NCI-H187 (cell line): ENCODE measurements around the gene ZC2HC1C.
"Not testable (repeated sequence)": the region's sequence is repeated elsewhere in the genome, so short reads cannot be mapped to it uniquely, and the experiment has no call there.

Experiments
- DNase-seq, 2 experiments: peaks; one replicate each; lab custom pipeline; 2025; lab: John Stamatoyannopoulos, UW

ZC2HC1C gene

DNA sequence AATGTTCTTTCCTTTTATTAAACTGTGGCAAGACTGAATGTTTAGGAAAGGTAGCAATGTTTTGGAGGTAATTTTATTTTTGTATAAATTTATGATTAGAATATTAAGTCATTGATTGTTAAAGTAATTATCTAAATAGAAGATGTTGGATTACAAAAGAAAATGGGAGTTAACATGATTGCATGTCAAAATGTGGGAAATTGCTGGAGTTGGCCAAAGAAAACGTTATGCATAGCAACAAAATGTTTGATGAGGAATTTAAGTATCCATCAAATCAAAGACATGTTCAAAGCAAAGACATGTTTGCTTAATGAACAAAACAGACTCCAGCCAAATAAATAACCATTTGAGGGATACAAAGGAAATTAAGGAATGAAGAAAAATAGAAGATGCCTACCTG, 15.0 kb upstream of the ZC2HC1C start:
- DNase-seq: no peak

DNA sequence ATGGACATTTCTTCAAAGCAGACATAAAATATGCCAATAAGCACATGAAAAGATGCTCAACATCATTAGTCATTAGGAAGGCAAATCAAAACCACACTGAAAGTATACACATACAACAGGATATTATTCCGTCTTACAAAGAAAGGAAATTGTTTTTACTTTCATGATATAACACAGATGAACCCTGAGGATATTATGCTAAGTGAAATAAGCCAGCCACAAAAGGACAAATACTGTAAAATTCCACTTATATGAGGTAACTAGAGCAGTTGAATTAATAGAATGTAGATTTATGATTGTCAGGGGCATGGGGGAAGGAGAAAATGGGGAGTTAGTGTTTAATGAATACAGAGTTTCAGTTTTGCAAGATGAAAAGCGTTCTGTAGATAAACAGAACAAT, 9.8 kb upstream of the ZC2HC1C start:
- no peak for DNase-seq

DNA sequence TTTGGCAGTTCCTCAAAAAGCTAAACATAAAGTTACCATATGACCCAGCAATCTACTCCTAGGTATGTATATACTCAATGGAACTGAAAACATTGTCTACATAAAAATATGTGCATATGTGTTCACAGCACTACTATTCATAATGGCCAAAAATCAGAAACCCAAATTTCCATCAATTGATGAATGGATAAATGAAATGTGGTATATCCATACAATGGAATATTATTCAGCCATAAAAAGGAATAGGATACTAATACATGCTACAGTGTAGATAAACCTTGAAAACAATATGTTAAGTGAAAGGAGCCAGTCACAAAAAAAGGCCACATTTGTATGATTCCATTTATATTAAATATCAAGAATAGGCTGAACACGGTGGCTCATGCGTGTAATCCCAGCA, 9.0 kb upstream of the ZC2HC1C start:
- no peak for DNase-seq

DNA sequence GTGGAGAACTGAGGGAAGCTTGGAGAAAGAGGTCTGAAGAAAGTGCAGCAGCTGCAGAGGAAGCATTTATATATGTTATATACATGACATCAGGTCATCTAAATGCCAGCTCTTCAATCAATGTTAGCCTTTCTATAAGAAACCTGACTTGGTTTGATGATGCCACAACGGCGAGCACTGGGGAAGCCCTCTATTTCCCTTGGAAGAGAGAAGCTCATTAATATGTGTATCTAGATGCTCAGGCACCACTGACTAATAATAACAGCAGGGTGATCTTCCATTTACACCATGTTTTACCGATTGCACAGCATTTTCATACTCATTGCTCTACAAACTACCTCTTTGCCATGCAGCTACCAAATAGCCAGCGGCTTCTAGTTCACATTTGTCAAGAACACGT, 6.4 kb upstream of the ZC2HC1C start:
- no peak for DNase-seq

DNA sequence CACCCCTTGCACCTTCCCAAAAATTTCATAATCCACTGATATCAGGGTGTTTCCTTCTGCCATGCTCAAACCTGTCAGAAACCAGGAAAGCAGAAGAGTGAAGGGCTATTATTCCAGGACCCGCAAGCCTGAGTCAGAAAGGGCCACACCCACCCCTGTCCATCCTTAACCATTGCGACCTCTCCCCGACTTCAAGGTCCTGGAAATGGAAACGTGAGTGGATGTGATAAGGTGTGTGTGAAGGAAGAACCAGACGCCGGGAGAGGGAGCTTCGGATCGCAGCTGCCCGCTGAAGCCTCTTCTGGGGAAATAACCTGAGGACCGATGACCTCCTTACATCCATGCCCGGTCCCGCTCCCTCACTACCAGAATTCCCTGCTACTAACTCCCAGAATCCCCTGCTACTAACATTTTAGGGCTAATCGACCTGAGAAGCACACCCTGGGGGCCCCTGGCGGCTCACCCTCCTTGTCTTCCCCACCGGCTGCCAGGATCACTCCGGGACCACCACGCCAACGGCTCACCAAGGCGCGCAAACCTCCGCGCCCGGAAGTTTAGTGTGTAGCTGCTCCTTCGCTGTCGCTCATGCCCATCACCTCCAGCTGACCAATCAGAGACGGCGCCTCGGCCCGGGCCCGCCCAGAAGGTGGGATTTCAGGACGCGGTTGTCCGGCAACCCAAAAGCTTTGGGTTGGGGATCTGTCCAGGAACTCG, 5.8 kb upstream of the ZC2HC1C start, which contains the start of gene ACYP1:
Gene ACYP1, minus strand, starts transcription at position 534 of the 714 bp plus-strand sequence. Its CDS starts 471 bp downstream, at position 63.
- DNase-seq: peak; percentile 82 to 94

DNA sequence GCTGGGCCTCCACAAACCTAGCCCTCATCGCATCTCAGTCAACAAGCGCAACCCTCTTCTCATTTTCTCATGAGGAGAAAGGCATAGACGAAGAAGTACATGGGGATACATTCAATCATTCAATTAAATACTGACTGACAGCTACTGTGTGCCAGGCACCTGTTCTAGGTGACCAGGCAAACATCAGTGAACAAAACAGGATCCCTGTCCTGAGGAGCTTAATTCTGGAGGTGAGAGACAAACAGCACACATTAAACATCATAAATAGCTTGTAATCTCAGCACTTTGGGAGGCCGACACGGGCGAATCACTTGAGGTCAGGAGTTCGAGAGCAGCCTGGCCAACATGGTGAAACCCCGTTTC, 5.3 kb upstream of the ZC2HC1C start:
- DNase-seq: no peak

DNA sequence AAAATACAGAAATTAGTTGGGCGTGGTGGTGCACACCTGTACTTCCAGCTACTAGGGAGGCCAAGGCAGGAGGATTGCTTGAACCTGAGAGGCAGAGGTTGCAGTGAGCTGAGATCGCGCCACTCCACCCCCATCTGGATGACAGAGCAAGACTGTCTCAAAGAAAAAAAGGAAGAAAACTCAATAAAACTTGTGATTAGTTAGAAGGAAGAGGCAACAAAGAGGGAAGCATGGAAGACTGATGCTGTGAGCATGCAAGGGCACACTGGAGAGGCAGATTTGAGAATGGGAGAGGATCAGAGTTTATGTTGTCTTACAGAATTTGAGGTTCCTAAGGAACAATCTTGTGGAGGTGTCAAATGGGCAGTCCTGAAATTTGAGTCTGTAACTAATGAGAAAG, 2.8 kb upstream of the ZC2HC1C start:
- no peak for DNase-seq

DNA sequence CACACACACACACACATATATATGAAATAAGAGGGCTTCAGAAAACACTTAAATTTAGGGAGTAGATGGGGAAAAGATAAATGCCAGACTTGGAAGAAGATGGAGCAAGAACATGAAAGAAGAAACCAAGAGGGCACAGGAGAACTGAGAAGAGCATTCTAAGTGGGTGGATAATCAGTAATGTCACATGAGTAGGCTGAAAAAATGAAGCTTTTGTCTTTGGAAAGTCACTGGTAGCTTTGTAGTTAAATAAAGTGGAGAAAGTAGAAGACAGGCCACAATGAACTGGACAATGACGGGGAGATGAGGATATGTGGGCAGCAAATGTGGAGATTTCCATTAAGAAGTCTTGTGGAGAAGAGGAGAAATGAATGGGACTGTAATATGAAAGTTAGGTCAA, 2.2 kb upstream of the ZC2HC1C start:
- no peak for DNase-seq

DNA sequence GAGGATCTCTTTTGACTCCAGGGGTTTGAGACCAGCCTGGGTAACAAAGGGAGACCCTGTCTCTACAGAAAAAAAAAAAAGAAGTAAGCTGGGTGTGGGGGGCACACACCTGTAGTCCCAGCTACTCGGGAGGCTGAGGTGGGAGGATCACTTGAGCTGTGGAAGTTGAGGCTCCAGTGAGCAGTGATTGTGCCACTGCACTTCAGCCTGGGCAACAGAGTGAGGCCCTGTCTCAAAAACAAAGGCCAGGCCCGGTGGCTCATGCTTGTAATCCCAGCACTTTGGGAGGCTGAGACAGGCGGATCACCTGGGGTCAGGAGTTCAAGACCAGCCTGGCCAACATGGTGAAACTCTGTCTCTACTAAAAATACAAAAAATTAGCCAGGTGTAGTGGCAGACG, 1.7 kb upstream of the ZC2HC1C start:
- DNase-seq: not testable (repeated sequence)

DNA sequence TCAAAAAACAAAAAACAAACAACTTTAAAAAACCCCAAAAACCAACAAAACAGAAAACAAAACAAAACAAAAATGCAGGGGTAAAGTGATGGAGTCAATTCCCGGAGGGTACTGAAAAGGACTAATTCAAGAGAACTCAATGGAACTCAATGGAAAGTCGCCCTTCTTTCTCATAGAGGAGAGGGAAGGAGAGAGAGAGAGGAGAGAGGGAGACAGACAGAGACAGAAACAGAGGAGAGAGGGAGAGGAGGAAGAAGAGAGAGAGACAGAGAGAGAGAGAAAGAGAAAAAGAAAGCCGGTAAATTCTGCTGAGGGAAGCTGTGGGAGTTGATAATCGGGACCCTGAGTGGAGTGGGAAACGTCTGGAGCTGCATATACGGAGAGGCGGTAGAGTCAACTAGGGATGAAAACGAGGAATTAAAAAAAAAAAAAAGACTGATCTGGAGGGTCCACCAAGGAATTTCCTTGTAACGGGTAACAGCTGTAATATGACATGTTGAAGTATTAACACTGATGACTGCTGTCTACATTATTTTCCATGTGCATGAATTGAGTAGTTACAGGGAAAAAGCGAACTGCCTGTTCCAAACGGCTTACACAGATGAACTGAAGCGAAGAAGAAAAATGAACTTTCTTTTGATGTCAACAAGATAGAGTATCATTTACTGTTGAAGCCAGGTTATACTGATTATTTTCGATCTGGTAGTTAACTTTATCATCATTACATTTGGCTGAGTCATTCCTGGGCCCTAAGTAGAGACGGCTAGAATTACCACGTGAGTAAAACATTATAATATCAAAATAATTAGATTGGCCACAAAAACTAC, 934 bp upstream of the ZC2HC1C start:
- DNase-seq: peak in 1 of 2 experiments; percentile 55

DNA sequence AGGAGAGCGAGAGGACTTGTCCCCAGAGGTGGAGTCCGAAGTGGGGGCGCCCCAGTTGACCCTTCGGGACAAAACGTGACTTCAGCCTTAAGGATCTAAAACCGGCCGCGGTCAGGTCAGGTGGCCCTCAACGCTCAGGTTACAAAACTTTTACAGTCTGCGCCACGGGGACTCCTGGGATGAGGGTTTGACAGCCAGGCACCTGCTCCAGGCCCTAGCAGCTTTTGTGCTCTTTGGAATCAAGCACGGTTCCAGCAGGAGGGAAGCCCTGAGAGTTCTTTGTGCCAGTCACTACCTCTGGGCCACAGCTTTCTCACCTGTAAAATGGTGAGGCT, 337 bp downstream of the ZC2HC1C start:
- peak; percentile 53 to 98 for DNase-seq

DNA sequence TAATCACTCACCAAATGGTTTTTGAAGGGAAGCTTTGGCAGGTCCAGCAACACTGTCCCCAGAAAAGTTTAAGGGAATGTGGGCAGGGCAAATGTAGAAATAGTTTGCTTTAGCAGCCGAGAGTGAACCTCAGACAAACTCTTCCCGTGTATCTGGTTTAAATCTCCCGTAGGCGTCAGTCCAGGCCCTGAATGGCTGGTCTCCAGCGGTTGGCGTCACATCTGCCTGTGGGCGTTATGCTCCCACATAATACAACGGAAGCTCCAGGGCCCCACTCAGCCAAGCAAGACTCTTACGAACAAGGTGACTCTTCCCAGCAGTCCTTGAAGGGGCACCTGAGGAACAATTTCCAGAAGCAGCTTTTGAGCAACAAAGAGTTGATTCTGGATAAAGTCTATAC, 942 bp downstream of the ZC2HC1C start:
- DNase-seq: no peak

DNA sequence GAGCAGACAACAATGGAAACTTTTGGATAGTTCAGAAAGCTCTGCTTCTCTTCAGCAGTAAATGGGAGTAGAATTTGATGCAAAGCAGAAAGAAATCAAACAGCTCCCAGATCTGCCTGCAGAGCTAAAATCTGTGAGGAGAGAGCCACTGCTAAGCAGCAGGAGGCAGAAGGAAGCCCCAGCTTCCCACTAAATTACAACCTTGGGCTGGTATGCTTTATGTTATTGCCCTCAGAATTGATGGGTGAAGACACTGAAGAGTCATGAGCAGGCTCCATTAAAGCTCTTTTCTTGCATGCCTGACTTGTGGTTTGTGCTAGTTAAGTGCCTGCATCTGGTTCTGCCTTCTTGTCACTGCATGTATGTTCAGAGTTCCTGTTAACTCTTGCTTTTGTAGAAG, 8.4 kb downstream of the ZC2HC1C start:
- peak; percentile 48 to 69 for DNase-seq

DNA sequence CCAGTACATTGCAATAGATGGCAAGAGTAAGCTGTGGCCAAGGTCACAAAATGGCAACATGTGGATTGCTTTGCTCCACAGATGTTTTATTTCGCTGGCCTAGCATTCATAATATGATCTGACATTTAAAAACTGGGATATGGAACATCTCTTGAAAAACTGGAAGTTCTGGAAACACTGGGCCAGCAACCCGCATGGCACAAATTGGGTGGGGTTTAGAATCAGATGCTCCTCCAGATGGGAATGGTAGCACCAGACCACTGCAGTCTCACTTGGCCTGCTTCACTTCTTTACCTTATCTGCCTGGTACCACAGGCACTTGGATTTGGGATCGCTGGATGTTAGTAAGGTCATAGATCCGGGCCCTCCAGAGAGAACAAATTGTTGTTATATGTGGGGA, 10.1 kb downstream of the ZC2HC1C start:
- DNase-seq: no peak

DNA sequence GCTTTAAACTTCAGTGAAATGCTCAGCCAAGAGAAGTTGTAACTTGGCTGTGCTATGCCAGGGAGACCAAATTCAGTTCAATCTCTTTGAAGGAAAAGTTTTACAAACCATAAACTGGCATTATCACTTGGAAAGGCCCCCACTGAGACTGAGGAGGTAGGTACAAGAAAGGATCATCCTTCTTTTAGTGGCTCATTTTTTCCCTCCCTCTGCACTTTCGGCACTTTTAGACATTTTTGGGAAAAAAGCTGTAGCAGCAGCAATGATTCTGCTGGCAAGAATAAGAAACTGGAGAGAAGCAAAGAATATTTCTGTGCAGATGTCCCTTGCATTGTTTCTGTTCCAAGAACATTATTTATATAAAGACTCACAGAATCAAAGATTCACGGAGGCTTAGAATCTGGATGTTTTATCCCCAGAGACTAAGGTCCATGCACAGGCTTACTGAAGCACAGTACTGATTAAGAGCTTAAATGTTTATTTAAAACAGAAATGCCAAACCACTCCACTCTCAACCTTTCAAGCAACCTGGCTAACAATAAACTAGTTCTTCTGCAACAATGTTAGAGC, 12.3 kb downstream of the ZC2HC1C start:
- DNase-seq: no peak

DNA sequence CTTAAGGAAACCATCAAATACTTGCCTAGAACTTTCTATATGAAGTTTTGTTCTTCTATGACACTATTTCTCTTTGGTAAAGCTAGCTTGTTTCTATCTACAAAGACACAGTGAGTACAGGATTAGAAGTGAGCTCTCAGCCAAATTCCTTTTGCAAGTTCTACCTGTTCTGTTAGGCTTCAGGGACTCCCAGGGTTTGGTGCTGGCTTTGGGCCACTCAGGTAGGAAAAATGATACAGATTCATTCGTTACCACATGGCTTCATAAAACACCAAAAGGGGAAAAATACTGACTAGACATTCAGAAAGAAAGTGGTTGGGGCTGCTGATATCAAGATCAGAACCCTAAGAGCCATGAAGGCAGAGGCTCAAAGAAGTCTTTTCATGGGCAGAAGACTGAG, 13.8 kb downstream of the ZC2HC1C start:
- no peak for DNase-seq

DNA sequence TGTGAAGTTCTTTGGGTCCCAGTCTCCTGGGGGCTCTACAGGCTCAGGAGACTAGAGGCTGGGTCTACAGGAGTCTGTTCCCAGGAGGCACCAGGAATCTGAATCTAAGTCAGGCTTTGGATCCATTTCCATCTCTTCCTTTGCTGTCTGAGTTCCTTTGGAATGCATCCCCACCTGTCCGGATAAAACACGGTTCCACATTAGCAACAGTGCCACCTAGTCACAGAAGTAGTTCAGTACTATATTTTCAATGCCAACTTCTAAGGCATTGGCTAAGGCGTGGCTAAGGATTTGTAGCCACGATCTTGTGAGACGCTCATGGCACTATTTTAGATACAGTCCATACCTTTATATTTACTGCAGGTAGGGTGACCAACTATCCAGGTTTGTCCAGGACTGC, 15.1 kb downstream of the ZC2HC1C start:
- DNase-seq: no peak

DNA sequence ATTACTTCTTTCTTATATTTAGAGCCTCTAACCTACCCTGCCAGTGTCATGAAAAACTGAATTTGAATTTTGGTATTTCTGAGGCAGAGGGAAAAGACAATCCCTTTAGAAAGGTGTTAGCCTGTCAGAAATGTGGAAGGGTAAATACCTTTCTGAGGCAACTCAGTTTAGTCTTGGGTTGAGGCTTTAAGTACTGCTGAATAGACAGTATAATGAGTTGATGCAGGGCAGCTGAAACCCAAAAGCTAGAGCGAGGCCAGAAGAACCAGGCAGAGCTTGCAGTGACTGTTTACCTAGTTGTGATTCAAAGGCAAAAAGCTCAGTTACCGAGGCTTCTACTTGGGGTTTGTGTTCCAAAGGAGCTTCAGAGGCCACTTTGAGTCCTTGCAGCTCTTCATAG, 18.7 kb downstream of the ZC2HC1C start:
- no peak for DNase-seq

DNA sequence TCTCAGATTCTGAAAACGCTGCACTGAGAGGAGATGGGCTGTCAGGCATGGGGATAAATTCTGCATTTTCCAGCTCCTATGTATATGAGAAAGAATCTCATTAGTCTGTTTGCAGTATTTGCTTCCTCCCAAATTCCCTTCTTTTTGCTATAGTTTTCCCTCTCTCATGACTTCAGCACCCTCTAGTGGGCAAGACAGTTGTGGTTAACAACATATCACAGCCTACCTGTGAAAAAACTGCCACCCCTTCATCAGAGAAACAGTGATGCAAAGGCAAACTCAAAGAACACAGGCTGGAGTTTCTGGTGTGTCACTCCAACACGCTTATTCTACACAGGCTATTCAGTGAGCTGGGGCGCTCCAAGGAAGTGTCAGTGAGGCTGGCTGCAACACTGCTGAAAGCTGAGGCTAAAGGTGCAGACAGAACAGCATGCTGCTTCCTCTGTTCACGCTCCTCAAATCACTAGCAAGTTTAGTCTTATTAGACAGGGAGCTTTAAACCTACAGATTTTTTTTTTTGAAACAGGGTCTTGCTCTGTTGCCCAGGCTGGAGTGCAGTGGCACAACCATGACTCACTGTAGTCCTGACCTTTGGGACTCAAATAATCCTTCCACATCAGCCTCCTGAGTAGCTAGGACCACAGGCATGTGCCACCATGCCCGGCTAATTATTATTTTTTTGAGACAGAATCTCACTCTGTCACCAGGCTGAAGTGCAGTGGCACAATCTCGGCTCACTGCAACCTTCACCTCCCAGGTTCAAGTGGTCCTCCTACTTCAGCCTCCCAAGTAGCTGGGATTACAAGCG, 19.3 kb downstream of the ZC2HC1C start:
- DNase-seq: peak; percentile 7 to 36

DNA sequence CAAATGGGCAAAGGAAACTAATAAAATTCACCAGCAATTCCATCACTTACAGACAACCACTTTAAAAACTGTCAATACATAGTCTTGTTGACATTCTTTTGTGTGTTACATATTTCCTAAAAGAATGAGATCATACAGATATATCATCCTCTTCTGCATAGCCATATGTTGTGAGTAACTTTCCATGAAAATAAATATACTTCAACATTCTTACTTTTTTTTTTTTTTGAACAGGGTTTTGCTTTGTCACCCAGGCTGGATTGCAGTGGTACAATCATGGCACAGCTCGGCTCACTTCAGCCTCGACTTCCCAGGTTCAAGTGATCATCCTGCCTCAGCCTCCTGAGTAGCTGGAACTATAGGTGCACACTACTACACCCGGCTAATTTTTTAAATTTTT, 20.9 kb downstream of the ZC2HC1C start:
- no peak for DNase-seq

DNA sequence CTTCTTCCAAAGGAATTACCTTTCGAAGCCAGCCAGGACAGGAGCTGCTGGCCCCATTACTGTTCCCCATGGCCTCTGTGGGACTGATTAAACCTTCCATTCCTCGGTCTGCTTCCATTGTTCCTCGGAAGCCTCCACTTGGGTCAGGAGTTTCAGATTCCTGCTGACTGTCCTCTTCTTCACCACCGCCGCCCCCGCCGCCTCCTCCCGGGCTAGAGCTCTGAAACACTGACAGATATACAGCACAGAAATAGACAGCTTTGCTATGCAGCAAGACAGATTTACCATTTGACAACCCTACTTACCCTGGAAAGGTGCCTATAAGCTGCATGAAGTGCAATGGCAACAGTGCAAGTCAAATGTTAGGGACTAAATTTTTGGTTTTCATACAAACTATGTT, 21.8 kb downstream of the ZC2HC1C start:
- no peak for DNase-seq

DNA sequence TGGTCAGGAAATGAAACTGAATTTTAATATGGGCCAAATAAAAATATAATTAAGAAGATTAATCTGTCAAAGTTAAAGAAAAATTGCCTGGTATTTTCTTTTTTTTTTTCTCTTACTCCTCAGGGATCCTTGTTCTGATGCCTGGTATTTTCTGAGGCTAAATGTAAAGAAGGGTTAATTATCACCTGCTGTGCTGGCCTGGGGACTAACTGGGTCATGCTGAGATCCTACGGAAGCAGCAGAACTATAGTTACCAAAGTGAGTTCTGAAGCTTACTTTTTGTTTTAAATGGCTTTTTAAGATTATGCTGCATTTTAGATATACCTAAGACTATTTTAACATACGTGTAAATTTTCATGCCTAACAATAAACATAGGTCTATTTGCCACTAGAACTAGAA, 23.3 kb downstream of the ZC2HC1C start:
- DNase-seq: no peak

DNA sequence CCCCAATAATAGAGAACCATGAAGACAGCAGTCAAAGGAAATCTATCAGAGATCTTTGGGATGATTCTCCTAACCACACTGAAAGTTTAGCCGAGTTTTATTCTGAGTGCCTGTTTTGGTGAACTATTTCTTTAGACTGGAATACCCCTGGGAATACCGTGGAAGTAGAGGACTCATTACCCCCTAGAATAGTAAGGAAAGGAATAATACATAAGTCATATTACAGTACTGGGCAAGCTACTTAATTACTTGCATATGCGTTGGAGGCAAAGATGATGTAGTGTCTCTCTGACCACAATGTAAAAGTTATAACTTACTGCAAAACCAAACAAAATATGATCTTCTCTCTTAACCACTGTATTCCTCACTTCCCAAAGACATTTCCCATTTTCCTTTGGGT, 25.5 kb downstream of the ZC2HC1C start:
- DNase-seq: no peak
